Stimulated activated CD4-positive, alpha-beta T cell treated with anti-CD3 and anti-CD28 coated beads, TNF-alpha, amount 100 ng/mL, for 4 hours (primary cell): ENCODE measurements around the gene SCAANT1.
A peak's percentile ranks its signal among the peaks of the same experiment; 100 is the strongest.

ENCODE experiments used
- DNase-seq, 3 experiments: peaks; one replicate each; pipeline ENCODE4 v3.0.0-alpha.2; 2020; ENCODE audit warnings: low read depth in 3 of 3

SCAANT1 gene

DNA sequence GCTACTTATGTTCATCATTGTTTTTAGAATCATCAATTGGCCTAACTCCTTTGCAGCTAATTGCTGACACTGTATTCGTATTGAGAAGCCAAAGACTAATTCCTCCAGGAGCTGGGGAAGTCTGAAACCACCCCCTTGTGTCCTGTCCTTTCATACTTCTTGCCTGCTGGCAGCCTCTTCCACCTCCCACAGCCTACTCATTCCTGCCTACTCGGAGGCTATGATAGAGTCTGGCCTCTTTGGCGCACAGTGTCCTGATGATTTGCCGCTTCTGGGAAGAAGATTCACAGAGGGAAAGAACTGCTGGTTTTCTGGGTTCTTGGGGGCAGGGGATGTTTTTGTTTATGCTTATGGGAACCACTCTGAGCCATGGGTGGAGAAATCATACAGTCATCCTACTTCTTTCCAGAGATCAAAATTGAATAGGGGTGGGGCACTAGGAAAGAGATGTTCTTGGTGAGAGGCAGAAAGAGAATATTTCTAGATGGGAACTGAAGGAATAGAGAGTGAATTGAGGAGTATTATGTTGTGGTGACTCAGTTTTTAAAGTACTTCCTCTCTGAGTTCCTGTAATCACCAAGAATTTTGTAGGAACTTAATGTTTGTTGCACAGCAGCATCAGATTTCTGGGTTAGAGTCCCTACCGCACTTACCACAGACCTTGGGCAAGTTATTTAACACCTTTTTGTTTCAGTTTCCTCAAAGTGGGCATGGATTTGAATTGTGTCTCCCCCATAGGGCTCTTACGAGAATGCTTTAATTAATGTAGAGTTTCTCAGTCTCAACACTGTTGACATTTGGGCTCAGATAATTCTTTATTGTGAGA, 22.1 kb upstream of the SCAANT1 start:
- DNase-seq = no peak

DNA sequence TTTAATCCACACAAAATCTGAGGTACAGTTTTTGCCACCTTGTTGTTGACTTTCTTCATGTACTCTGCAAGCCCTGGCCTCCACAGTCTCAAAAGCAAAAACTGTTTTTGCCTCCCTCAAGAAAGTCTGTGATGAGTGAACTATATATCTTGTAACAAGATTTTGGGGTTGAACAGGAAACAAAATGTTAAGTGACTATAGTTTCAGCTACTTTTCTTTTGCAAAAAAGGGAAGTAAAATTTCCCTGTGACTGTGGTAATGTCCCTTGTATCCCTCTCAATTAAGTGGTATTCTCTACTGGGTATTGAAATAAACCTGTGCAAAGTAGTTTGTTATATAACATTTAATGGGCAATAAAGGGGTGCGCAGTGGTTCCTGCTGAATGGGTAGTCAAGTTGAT, 21.3 kb upstream of the SCAANT1 start:
- DNase-seq = no peak

DNA sequence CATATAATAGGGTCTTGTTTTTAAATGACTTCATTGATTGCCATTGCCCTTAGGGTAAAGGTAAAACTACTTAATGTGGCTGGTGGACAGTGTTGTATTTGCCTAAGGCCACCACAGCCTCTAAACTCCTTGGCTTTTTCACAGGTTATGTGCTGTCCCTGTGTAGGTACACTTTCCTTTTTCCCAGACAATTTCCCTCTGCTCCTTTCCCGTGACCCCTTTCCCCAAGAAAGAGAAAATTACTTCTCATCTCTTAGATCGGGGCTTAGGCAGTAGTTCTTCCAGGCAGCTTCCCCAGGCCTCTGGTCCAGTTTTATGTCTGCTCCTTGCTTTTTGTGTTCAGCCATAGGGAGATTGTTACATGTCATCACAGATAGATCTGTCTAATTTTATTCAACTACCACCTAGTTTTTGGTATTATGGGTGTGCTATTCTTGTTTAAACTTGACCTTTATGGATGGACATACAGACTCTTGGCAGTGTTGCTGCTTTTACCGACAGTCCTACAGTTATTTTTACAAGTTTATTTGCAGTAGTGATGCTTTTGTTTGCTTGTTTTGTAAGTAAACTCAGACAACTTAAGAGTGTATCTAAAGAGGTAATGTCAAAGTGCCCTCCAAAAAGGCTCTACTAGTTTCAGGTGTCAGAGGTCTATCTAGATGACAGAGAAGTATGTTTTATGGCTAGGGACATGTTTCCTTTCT, 20.5 kb upstream of the SCAANT1 start:
- DNase-seq = no peak

DNA sequence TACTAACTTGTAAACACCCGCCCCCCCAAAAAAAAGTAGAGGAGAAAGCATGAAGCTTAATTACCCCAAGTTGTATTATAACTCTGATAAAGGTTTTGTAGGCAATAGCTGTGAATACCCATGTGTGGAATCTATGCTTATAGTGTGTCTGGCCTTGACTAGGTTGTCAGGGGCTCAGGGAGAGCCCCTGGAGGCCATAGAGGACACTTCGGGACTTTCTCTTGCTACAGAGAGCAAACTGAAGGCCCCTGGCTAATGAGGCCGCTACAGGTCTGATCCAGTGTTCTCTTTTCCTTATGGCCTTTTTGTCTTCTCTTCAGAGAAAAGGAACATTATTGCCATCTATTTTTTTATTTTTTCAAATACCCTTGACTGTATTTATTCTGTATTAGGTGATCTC, 19.1 kb upstream of the SCAANT1 start:
- no peak for DNase-seq

DNA sequence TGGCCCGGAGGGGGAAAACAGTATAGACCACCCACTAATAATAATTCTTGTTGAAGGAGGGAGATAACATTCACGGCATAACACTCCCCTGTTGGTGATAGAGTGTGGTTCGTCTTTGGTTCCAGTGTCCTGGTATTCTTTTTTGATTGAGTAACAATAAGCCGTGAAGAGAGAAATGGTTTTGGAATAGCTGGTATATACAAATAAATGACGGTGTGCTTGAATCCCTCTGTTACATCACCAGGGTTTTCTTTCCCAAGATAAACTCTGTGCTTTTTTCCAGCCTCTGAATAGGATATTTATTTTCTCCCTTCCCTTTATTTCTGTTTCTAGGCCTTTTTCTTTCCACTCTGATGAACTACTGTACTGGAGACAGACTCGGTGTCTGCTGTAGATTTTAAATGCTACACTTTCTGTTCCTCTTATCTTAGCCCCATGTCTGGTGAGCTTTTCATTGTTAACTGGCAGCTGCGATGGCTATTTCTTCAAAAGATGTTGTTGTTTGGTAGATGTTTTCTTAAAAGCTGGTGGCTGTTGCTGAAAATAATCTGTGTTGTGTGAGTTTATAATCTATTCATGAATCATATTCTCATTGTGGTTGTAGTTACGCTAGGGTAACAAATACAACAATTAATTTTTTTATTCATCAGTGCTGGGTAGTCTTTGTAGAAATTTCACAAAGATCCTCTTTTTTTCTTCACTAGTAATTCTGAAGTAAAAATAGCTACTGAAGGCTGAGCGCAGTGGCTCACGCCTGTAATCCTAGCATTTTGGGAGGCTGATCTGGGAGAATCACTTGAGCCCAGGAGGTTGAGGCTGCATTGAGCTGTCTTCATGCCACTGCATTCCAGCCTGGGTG, 15.5 kb upstream of the SCAANT1 start:
- no peak for DNase-seq

DNA sequence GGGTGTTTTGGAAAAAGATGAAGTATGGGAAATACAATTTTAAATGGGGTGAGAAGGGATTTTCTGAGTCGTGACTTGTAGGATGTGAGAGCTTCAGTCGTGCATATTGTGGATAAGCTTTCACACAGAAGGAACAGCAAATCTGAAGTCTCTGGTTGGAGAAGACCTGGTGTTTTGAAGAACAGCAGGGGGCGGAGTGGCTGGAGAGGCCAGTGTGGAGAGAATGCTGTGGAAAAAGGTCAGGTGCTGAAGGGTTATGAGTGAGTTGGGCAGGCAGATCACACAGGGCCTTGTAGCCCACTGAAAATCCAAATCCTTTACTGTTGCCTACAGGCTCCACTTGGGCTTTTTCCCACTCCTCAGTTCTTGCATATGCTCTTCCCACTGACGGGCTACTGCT, 14.1 kb upstream of the SCAANT1 start:
- DNase-seq = no peak

DNA sequence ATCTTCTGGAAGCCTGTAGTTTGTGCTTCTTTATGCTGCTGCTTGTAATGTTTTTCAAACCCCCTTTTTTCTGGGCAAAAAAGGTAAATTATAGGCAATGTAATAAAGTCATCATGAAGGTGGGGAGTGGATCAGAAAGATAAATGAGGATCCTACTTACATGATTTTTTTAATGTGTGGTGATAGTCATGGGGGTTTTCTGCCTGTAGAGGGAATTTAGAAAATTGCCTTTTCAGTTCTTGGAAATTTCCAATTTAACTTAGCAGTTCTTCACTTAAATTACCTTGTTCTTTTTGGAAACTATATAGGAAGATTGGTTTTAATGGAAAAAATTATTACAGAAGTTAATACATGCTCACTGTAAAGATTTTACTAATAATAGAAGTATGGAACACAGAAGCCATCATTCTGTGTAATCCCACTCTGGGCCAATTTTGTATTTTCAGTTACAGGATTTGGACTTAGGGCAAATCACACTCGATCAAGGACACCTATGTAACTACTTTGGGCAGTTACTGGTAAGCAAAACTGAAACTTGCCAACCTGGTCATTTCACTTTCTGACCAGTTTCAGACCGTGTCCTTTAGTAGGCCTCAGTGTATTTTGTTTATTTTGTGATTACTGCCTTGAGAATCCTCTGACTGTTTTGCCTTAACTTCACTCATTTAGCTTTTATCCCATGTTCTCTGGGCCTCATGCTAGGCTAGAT, 10.5 kb upstream of the SCAANT1 start:
- DNase-seq = no peak

DNA sequence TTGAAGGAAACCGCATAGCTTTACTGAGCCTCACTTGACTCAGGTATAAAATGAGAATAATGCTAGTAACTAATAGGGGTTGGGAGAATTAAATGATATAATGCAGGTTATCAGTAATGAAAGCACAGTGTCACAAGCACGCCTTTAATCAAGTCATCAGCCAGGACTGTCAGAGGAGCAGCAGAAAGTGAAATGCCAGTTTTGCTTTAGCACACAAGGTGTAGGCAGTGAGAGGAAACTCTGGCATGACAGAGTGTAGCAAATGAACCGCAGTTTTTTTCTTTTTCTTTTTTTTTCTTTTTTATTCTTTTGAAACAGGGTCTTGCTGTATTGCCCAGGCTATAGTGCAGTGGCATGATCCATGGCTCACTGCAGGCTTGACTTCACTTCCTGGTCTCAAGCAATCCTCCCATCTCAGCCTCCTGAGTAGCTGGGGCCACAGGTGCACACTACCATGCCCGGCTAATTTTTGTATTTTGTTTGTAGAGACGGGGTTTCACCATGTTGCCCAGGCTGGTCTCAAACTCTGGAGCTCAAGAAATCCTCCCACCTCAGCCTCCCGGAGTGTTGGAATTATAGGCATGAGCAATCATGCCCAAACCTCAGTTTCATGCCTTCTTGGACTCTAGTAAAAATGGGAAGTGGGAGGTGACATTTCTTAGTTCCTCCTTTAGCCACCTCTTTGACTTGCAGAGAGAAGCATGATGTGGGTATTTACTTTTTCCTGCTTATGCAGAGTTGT, 9.7 kb upstream of the SCAANT1 start:
- DNase-seq = no peak

DNA sequence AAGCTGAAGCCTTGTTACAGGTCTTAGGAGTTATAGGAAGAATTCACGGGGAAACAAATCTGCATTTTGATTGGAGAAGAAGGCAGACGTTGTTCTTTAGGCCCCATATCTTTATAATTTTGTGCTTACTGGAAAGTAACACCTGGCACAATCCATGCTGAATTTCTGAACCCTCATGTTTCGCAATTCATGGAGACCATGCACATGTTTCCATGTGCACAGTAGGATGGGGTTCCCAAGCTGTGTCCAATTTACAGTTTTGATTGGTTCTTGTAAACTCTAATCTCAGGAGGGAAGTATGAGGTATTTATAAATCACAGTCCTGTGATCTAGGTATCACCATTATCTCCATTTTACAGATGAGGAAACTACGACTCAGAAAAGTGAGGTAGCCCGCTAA, 7.8 kb upstream of the SCAANT1 start:
- no peak for DNase-seq

DNA sequence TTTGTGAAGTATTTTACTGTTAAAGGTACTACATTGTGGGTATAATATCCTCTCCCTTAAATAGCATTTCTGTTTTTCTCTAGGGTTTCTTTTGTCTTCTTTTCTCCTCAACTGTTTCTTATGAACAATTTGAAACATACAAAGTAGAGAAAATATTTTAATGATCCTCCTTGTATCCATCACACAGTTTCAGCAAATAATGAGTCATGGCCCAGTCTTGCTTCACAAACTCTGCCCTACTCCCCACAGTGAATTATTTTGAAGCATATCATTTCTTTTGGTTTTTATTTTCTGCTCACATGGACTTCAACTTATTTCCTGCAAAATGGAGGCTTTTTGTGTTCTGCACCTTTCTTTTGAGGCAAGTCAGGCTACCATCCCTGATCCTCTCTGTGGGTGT, 6.1 kb upstream of the SCAANT1 start:
- DNase-seq = no peak

DNA sequence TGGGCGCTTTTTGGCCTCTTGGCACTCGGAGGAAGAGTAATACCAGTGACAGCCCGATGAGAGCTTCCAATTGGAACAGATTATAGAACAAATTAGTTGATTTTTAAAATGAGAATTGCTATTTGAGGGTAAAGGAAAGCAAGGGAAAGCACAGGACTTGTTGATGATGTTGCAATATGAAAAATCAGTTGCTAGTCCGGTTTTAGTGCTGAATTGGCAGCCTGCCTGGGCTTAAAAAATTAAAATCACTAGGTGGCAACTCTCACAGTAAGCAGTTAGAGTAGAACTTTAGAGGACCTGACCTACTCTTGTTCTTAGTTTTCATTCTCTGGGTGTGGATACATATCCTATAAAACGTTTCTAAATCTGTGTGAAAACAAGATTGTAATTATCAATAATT, 2.1 kb upstream of the SCAANT1 start:
- DNase-seq = no peak

DNA sequence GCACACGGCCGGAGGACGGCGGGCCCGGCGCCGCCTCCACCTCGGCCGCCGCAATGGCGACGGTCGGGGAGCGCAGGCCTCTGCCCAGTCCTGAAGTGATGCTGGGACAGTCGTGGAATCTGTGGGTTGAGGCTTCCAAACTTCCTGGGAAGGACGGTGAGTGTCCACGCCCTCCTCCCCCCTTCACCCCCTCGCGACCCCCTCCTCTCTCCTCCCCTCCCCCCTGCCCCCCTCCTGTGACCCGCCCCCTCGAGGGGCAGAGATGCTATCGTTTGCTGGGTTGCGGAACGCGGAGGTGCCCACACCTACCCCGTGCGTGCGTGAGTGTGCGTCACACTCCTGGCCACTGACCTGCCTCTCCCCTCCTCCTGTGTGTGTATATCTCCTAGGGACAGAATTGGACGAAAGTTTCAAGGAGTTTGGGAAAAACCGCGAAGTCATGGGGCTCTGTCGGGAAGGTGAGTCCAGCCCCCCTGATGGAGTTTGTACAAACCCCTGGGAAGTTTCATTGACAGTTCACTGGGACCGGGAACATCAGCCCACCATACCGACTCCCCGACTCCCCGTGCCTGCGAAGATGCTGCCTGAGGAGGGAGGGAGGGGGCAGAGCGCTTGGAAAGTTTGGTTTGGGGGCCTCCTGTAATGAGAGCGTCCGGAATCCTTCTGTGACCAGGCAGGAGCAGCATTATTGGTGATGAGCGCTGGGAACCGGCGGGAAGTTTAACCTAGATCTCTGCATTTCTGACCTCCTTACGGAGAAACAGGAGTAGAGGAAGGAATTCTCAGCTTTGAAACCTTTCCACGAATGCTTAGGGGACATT, 795 bp upstream of the SCAANT1 start:
- DNase-seq = peak; percentile 17 to 31 (median 28)

DNA sequence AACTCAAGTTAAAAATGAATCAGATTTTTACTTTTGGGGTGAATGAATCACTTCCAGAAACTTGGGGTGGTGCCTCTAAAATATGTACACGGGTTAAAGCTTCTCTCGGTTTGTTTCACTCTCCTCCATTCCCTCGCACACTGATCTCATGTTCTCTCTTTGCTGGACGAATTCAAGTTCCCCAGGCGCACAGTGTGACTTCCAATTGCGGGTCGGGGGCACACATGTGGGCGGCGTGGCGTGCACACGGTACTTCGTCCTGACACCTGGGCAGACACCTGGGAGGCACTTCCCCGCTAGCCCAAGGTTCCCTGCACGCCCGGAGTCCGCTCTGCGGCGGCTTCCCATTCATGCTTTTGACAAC, 692 bp downstream of the SCAANT1 start:
- no peak for DNase-seq

DNA sequence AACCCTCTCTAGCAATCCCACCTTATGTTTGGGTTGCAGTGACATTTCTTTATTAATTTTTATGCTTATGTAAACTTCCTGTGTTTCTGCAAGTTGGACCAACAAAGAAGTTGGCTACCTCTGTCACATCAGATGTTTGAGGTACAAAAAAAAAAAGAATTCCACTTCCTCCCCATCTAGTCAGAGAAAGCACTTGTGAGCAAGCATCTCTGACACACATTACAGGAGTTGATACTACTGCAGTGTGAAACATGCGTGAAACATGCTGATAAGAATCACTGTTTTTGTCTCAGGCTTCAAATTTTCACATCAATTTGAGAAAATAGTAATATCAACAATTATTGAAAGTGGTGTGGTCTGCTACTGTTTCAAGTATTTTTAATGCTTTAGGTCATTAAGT, 1.3 kb downstream of the SCAANT1 start:
- no peak for DNase-seq

DNA sequence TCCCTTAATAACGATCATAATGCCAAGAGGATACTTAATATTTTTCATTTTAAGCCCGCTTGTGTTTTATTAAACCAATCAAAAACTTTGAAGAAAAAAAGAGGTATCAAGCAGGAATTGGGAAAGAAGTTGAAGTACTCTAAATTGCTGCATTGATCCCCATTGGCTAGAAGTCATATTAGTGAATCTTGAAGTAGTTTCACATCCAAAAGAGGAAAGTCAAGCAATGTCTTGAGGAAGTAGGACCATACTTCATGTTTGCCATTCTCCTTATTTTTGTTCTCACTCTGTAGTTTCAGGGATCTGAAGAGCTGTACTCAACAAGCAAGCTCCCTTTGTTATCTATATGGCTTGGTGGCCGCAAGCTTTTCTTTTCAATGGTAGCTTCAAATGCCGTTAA, 2.2 kb downstream of the SCAANT1 start:
- DNase-seq = no peak

DNA sequence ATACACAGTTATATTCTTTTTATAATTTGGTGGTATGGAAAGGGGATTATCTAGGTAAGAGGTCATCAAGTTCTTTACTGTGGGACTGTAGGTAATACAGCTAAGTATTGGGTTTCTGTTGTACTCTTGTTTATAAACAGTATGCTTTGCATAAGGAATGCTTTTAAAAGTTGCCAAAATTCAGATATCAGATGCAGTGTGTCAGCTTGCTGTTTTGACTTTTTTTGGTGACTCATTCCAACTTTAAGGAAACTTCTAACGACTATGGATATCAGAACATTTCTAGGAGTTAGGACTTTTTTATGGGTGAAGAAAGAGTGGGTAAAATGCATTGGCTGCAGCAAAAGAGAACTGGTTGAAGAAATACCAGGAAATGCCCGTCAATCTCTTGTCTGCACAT, 2.8 kb downstream of the SCAANT1 start:
- no peak for DNase-seq

DNA sequence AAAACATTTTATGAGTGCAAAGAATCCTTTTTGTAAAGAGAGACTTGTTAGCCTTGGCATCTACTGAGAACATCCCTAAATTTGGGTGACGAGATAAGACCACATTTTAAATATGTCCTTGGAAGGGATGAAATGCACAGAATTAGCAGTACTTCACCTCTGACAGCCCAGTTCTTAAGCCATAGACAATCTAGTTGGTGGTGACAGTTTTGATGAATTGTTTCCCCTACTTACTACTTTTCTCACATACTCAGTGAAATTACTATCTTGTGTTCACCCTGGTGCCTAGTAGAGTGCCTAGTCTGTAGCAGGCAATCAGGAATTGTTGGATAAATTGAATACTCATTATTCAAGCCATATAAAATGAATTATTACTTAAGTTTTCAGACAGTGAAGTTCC, 3.4 kb downstream of the SCAANT1 start:
- DNase-seq = no peak

DNA sequence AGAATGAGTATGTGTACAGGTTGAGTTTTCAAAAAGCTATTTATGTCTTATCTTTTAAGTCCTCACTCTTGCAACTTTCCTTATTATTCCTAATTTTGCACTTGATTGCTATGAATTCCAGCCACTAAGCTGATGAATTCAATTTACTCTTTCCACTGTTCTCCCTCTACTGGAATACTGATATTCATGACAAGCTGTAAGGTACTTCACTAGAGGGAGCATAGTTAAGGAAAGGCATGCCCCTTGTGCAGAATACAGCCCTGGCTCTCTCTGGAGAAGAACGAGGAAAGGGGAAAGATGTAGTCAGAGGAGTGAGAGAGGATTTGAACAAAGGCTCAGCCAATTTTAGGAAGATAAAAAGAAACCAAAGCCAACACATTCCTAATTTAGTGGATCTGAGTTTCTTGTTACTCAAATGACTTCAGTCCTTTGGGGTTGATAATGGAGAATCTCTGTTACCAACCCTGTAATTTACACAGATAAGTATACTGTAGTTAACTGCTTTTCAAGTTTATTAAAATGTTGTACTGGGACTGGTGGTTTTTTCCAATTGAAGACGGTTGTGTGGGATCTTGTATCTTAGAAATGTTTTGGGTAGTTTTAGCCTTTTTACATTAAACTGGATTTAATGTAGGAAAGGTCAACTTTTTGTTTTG, 4.0 kb downstream of the SCAANT1 start:
- DNase-seq = no peak

DNA sequence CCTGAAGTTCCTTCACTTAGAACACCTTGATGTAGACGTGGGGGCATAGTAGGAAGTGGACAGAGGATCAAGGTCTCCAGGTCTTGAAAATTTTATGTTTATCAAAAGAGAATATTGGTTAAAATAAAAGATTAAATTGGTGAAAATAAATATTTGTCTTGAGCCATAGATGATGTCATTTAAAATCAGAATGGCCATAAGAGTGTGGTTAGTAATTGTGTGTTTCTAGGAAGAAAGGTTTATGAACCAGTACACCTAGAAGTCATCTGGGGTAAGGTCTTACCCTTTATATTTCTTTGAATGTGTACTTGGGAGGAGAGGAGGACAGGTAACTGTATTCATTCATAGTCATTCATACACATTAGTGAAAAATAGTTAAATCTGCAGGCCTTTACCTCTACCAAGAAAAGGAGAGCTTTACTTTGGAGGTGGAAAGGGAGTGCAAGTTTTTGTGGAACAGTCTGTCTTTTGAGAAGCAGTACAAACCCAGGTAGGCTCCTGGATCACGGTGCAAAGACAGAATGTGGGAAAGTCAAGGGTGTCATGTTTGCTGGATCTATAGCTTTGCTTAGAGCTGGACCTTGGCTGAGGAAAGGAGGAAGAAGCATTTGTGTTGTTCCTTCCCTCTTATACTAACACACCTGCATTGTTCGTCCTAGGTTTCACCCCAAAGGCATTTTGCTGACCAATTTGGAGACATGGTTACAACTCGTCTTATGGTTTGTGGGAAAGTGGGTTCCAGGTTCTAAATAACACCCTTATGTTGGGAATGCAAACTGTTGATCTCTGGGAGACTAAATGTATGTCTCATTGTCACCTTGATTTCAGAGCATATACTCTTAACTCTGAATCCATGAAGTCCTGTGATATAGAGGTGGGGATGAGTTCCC, 6.2 kb downstream of the SCAANT1 start:
- DNase-seq = no peak
